Upper lobe of left lung (tissue), 4 donors: ENCODE measurements around the gene SYNCRIP.

Source experiments
- CTCF ChIP-seq, 6 experiments: fragments of 450-650 bp in 4 of 6; fragments of 200-600 bp in 2 of 6; sonication (generic) in 2 of 6; IDR thresholded peaks; one replicate each; pipeline ENCODE4 v1.5.1; 2016 to 2019; ENCODE audit warnings: antibody characterized with exemption in 6 of 6
- EP300 ChIP-seq, 4 donors: sonication (generic); formaldehyde crosslinking; IDR thresholded peaks; one replicate each; pipeline ENCODE4 v1.5.1; 2017; ENCODE audit warnings: antibody characterized with exemption in 4 of 4, control low read depth in 2 of 4
- POLR2A ChIP-seq, 4 donors: fragments of 450-650 bp; IDR thresholded peaks; one replicate each; pipeline ENCODE4 v1.5.1; 2016 to 2017; ENCODE audit warnings: antibody characterized with exemption in 4 of 4, mild to moderate bottlenecking in 2 of 4

GRCh38 chr6:85565736-85566135, 77.0 kb downstream of the SYNCRIP start:
- TF ChIP-seq POLR2A (IDR thresholded peaks at IDR 0.05) (no peak), CTCF (IDR thresholded peaks at IDR 0.05) (no peak), EP300 (IDR thresholded peaks at IDR 0.05) (no peak)
